ENCODE results near the gene ITLN2.
A peak's percentile ranks its signal among the peaks of the same experiment; 100 is the strongest.

Gene ITLN2

DNA sequence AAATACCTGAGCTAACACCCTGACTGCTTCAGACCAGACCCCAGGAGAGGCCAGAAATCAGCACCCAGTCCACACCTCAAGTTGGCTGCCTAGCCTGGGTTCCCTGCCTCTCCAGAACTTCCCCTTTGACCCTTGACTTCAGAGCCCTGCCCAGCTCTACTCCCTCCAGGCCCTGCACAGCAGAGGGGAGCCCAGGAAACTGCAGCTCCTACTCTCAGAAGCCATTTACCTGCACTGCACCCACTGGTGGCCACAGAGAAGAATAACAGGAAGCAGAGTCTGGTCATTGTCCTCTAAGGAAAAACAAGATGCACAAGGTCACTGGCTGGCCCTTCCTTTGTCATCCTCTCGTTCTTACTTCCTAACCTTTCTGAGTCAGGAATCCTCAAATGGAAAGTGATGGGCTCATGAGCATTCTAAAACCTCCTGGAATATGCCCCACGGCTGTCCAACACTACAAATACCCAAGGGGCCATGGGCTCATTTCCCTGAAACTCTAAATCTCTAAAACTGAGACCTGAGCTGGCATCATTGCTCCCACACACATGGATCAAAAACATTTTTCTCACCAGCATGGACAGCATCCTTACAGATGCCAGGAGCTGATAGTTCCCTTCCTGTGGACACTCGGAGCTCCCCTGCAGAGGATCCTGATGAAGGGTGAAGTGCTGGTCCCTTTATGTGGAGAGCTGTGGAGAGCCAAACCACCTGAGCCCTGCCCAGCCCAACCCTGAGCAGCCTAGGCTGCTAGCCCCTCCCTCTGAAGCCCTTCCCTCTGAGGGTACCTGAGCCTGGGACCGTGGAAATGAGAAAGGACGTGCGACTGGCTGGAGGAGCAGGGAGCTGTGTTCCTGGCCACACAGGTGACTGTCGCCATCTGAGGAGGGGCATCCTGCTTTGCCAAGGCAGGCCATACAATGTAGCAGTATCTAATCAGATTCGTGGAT, at the start of gene ITLN2:
ITLN2 (minus strand) TSS at position 652 of the 947 bp plus-strand sequence; CDS start at position 584, 68 bp downstream.
- no peak within 1 kb of the TSS for H3K27ac ChIP-seq

GRCh38 chr1:161001525-161001924, 46.9 kb upstream of the ITLN2 start:
- no peak overlapping the region for H3K27ac ChIP-seq
- TF ChIP-seq, protein P1, sequence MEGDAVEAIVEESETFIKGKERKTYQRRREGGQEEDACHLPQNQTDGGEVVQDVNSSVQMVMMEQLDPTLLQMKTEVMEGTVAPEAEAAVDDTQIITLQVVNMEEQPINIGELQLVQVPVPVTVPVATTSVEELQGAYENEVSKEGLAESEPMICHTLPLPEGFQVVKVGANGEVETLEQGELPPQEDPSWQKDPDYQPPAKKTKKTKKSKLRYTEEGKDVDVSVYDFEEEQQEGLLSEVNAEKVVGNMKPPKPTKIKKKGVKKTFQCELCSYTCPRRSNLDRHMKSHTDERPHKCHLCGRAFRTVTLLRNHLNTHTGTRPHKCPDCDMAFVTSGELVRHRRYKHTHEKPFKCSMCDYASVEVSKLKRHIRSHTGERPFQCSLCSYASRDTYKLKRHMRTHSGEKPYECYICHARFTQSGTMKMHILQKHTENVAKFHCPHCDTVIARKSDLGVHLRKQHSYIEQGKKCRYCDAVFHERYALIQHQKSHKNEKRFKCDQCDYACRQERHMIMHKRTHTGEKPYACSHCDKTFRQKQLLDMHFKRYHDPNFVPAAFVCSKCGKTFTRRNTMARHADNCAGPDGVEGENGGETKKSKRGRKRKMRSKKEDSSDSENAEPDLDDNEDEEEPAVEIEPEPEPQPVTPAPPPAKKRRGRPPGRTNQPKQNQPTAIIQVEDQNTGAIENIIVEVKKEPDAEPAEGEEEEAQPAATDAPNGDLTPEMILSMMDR (conservative IDR thresholded peaks at IDR 0.05): no peak

More for the DNA sequence above, at the start of gene ITLN2:
- TF ChIP-seq, protein P1 (conservative IDR thresholded peaks at IDR 0.05): peak; percentile 75

- TF ChIP-seq, protein P1 (conservative IDR thresholded peaks at IDR 0.05): no peak
- H3K27ac ChIP-seq: no peak overlapping the region
These were observed 46.3 kb upstream of the ITLN2 start for GRCh38 chr1:161000736-161001480.

DNA sequence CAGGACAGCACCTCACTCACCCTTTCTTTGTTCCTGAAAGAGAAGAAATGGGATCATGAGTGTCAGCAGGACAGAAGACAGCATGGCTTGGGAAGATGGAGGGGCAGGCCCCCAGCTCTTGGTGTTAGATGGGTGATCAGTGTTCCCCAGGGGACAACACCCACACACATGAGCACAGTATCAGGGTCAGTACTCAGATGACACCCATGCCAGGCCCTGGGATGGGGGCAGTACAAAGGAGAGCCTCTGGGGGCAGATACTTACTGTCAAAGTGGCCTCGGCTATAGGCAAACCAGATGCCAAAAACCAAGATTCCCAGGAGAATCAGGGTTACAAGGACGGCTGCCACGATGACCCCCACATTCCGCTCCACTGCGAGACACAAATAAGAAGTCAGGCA, 44.8 kb upstream of the ITLN2 start:
- TF ChIP-seq, protein P1 (conservative IDR thresholded peaks at IDR 0.05): no peak
- no peak overlapping the region for H3K27ac ChIP-seq

DNA sequence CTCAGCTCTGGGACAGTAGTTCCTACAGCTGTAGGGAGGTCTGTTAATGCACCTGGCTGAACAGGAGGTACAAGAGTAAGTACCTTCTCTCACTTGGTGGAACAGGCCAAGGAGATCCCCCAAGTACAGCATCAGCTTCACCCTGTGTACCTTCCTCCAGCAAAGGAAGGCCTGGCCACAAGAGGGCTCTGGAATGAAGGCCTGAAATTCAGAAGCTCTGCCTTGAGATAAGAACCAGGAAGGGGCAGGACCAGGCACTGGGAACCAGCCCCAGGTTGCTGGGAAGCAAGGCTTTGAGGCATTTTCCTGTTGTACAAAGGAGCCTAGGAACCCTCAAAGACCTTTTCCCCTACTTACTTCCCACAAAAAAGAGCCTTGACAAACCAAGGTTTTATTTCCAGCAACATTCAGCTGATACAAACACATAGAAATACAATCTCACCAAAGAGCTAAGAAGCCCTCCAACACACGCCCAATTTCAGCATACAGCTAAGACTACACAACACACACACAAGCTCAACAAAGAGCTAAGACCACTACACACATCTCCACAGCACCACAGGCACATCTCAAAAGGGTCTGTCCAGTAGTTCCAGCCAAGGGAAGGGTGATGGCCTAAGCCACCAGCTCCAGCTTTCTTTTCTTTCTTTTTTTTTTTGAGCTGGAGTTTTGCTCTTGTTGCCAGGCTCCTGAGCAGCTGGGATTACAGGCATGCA, 42.9 kb upstream of the ITLN2 start:
- no peak overlapping the region for H3K27ac ChIP-seq
- TF ChIP-seq, protein P1 (conservative IDR thresholded peaks at IDR 0.05): peak; percentile 73

- H3K27ac ChIP-seq: no peak overlapping the region
- TF ChIP-seq, protein P1 (conservative IDR thresholded peaks at IDR 0.05): no peak
These were observed 41.6 kb upstream of the ITLN2 start for GRCh38 chr1:160996178-160996577.
